Bronchial epithelial cell (primary cell): ENCODE results near the gene C14orf180. TPM values are rescaled to one million over a fixed set of nuclear protein-coding genes. Genes with fewer than 3 reads are reported as not detected.
"Not testable (repeated sequence)": the region's sequence is repeated elsewhere in the genome, so short reads cannot be mapped to it uniquely, and the experiment has no call there.

ENCODE experiments used
- DNase-seq: peaks from one replicate; pipeline ENCODE4 v3.0.0-alpha.2; 2010; ENCODE audit warnings: low read depth
- FAIRE-seq: peaks from 2 replicates; lab custom pipeline; 2011; peaks lifted over from hg19 to GRCh38; lab: Jason Lieb, UNC
- H3K27me3 ChIP-seq: 2 replicates; pipeline ENCODE4 v1.5.1; 2011; ENCODE audit warnings: low read length; ENCODE audit not compliant: control insufficient read depth, insufficient read depth
- H3K36me3 ChIP-seq: 2 replicates; pipeline ENCODE4 v1.5.1; 2011; ENCODE audit warnings: low read length; ENCODE audit not compliant: control insufficient read depth, insufficient read depth
- H3K4me3 ChIP-seq: 2 replicates; pipeline ENCODE4 v1.5.1; 2011; ENCODE audit warnings: mild to moderate bottlenecking, low read depth, low read length, control low read depth
- total RNA-seq: library from RNA; depleted of rRNA; stranded (reverse); fragments of >200 nt; gene quantifications from 2 replicates; pipeline ENCODE4 v1.2.1, GENCODE V29; 2014
- TF ChIP-seq, protein P1 (sequence below): IDR thresholded peaks from 2 replicates; pipeline ENCODE4 v1.5.1; 2011; ENCODE audit warnings: mild to moderate bottlenecking, moderate library complexity, low read length, control low read depth, inconsistent platforms; ENCODE audit not compliant: insufficient read depth, severe bottlenecking

C14orf180 gene
- total RNA-seq, 1 donor from 2014 or later, result not detected

DNA sequence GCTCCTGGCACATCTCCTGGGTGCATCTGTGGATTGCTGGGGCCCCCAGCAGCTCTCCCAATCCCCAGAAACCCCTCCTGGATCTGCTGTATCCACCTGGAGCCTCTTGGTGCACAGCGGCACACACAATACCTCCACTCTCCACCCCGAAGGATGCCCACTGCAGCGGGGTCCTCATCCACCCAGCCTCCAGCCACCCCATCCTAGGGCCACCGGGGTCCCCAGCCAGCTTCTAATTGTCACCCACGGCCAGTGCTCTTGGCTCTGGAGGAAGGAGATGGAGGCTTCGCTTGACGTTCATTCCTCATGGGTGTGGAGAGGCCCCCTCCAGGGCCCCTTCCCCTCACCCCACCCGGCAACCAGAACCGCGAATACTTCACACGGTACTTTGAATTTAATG lies 56.6 kb downstream of the C14orf180 start:
- Histone ChIP-seq H3K36me3 (no peaks in the 10 kb centered on the region), H3K4me3 (no peak overlapping the region), H3K27me3 (no peaks in the 10 kb centered on the region)
- FAIRE-seq (no peak), DNase-seq (no peak)
- TF ChIP-seq, protein P1, sequence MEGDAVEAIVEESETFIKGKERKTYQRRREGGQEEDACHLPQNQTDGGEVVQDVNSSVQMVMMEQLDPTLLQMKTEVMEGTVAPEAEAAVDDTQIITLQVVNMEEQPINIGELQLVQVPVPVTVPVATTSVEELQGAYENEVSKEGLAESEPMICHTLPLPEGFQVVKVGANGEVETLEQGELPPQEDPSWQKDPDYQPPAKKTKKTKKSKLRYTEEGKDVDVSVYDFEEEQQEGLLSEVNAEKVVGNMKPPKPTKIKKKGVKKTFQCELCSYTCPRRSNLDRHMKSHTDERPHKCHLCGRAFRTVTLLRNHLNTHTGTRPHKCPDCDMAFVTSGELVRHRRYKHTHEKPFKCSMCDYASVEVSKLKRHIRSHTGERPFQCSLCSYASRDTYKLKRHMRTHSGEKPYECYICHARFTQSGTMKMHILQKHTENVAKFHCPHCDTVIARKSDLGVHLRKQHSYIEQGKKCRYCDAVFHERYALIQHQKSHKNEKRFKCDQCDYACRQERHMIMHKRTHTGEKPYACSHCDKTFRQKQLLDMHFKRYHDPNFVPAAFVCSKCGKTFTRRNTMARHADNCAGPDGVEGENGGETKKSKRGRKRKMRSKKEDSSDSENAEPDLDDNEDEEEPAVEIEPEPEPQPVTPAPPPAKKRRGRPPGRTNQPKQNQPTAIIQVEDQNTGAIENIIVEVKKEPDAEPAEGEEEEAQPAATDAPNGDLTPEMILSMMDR, result no peak

DNA sequence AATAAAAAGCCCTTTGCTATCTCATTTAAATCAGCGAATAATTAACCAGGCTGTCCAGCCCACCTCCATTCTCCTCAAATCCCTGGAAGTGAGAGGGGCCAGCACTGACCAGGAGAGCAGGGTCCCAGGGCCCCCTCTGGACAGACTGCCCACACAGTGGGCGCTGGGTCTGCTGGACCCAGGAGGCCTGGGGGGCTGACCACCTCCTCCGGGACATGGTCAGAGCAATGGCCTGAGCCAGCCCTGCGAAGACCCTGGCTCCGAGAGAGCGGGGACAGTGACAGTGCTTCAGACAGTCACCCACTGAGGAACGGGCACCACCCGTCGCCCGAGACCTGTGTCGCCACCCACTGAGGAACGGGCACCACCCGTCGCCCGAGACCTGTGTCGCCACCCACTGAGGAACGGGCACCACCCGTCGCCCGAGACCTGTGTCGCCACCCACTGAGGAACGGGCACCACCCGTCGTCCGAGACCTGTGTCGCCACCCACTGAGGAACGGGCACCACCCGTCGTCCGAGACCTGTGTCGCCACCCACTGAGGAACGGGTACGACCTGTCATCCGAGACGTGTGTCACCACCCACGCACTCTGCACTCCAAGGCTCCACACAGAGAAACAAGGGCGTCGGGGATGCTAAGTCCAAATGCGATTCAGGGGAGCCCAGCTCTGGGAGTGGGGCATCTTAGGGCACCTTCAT lies 57.4 kb downstream of the C14orf180 start:
- not testable (repeated sequence) for DNase-seq

DNA sequence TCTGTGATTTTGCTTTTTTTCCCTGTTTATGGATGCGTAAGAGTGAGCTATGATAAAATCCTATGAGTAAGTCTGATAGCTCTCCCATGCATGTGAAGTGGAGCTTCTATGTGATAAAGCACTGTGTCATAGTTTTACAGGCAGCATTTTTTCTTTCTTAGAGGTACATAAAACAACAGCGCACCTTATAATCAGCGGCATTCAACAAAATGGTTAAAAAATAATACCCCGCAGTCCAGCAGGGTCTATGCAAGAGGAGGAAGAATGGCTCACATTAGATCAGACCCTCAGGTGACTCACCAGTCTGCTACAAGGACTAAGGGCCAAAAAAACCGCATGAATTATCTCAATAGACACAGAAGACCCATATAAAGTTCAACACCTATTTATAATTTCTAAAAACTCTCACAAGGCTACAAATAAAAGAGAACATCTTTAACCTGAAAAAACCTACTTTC lies 58.0 kb downstream of the C14orf180 start:
- FAIRE-seq (no peak), DNase-seq (no peak)
- TF ChIP-seq, protein P1, result no peak

More for the DNA sequence above, 57.4 kb downstream of the C14orf180 start:
- not testable (repeated sequence) for H3K4me3 ChIP-seq, H3K36me3 ChIP-seq, FAIRE-seq, H3K27me3 ChIP-seq

DNA sequence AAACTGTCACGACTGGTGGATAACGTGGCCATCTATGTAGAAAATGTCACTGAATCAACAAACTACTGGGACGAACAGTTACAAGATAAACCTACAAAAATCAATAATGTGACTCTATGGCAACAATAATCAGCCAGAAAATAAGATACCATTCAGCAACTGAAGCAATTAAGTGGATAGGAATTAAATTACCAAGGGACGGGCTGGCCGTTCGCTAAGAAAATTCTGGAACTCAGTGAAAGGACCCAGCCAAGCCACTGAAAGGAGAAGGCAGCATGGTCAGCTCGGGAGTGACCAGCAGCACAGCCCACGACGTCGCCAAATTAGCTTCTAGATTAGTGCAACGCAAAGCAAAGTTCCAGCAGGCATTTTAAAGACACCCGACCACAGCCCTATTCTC lies 58.6 kb downstream of the C14orf180 start:
- no peak for DNase-seq
- H3K27me3 ChIP-seq, result no peaks in the 10 kb centered on the region

More for the DNA sequence above, 58.0 kb downstream of the C14orf180 start:
- Histone ChIP-seq H3K4me3 (no peak overlapping the region), H3K27me3 (no peaks in the 10 kb centered on the region), H3K36me3 (no peaks in the 10 kb centered on the region)

DNA sequence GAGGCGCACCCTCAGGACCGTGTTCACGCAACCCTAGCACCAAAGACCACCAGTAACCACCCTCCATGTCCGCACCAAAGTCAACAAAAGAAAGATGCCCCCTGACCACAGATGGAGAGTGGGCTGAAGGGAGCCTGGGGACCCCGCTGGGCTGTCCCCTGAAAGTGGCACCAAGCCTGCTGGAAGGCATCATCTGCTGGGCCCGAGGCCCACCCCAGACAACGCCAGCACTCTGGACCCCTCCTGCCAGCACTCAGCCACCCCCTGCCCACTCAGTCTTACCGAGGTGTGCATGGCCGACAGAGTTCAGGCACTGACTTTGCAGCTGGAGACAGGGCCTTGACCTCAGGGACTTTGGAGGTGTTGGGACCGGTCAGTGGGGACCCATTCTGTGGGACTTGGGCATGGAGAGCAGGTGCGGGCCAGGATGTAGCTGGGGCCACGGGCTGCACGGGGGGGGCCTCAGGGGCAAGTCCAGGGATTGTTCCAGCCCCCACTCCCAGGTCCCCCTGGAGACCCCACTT lies 59.4 kb downstream of the C14orf180 start:
- Histone ChIP-seq H3K27me3 (no peaks in the 10 kb centered on the region), H3K36me3 (no peaks in the 10 kb centered on the region), H3K4me3 (no peak overlapping the region)
- DNase-seq (no peak), FAIRE-seq (no peak)
- TF ChIP-seq, protein P1, result no peak

More for the DNA sequence above, 58.6 kb downstream of the C14orf180 start:
- FAIRE-seq, result no peak
- TF ChIP-seq, protein P1, result no peak
- Histone ChIP-seq H3K36me3 (no peaks in the 10 kb centered on the region), H3K4me3 (no peak overlapping the region)

DNA sequence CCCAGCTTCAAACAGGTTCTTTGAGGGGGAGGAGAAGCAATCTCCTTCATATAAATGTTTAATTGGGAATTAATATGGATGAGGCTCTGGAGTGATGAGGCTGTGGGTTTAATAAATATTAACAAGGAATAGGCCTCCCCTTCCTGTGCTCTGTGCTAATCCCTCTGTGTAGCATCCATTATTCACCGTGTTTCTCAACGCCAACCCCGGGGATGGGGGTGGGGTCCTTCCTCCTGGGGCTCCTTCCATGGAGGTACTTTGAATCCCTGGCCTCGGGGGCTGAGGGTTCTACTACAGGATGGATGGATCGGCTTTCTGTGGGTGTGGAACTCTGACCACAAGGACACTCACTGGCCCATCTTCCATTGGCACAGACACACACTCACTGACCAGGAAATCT lies 59.9 kb downstream of the C14orf180 start:
- no peak for DNase-seq
- TF ChIP-seq, protein P1, result no peak
- Histone ChIP-seq H3K4me3 (no peak overlapping the region), H3K27me3 (no peaks in the 10 kb centered on the region), H3K36me3 (no peaks in the 10 kb centered on the region)
- FAIRE-seq, result peak; percentile 36

Other genes starting within 250 kb of the C14orf180 start
- gene TMEM179, start 25.0 kb downstream of the C14orf180 start, total RNA-seq, result not detected in 2 replicates
- gene INF2, start 109.9 kb downstream of the C14orf180 start, total RNA-seq, result 26.2 and 26.6 TPM in 2 replicates
- gene ADSS1, start 144.5 kb downstream of the C14orf180 start, total RNA-seq, result 18.2 and 34.3 TPM in 2 replicates
- gene SIVA1, start 173.4 kb downstream of the C14orf180 start, total RNA-seq, result 85.0 and 95.6 TPM in 2 replicates
- gene AKT1, start 216.0 kb downstream of the C14orf180 start, total RNA-seq, result 164 and 191 TPM in 2 replicates
- 5.2 and 5.3 TPM in 2 replicates for gene ZBTB42, start 221.3 kb downstream of the C14orf180 start, total RNA-seq